GM23338 (cell line): ENCODE results near the gene ZBTB8B. TPM values are rescaled to one million over a fixed set of nuclear protein-coding genes. Genes with fewer than 3 reads are reported as not detected.

Experiments used
- ATAC-seq: fragments of 200-7000 bp; cut with Tn5 transposase; 3 replicates; pipeline ENCODE4 v1.9.1; 2020
- DNase-seq: peaks from one replicate; pipeline ENCODE4 v3.0.0-alpha.2; 2015; ENCODE audit warnings: low spot score
- H2AFZ ChIP-seq: fragments of 200-600 bp; sonication (generic); 2 replicates; pipeline ENCODE4 v1.8.0; 2016; ENCODE audit warnings: antibody characterized with exemption, mild to moderate bottlenecking, moderate library complexity
- H3F3A ChIP-seq: fragments of 200-600 bp; sonication (generic); replicated peaks from 2 replicates; pipeline ENCODE4 v1.8.0; 2017; ENCODE audit warnings: antibody characterized with exemption, mixed run types, low read depth
- H3K27ac ChIP-seq: fragments of 200-600 bp; sonication (generic); 2 replicates; pipeline ENCODE4 v1.6.1; 2016; ENCODE audit warnings: low read depth
- H3K27me3 ChIP-seq: fragments of 200-600 bp; sonication (generic); 2 replicates; pipeline ENCODE4 v1.8.0; 2016; ENCODE audit warnings: mild to moderate bottlenecking, mixed run types, moderate library complexity; ENCODE audit not compliant: insufficient read depth
- H3K36me3 ChIP-seq: fragments of 200-600 bp; sonication (generic); 2 replicates; pipeline ENCODE4 v1.8.0; 2016; ENCODE audit warnings: mild to moderate bottlenecking; ENCODE audit not compliant: insufficient read depth
- H3K4me1 ChIP-seq: fragments of 200-600 bp; sonication (generic); 2 replicates; pipeline ENCODE4 v1.8.0; 2016; ENCODE audit warnings: mild to moderate bottlenecking, moderate library complexity; ENCODE audit not compliant: insufficient read depth
- H3K4me2 ChIP-seq: fragments of 200-600 bp; sonication (generic); 2 replicates; pipeline ENCODE4 v1.7.1; 2017; ENCODE audit warnings: mixed run types
- H3K4me3 ChIP-seq: fragments of 200-600 bp; sonication (generic); 2 replicates; pipeline ENCODE4 v1.6.1; 2016; ENCODE audit warnings: mixed run types
- H3K79me2 ChIP-seq: fragments of 200-600 bp; sonication (generic); replicated peaks from 2 replicates; pipeline ENCODE4 v1.8.0; 2017; ENCODE audit warnings: mild to moderate bottlenecking; ENCODE audit not compliant: insufficient read depth
- H3K9me2 ChIP-seq: fragments of 200-600 bp; sonication (generic); 2 replicates; pipeline ENCODE4 v1.8.0; 2017; ENCODE audit not compliant: insufficient read depth
- H4K20me1 ChIP-seq: fragments of 200-600 bp; sonication (generic); replicated peaks from 2 replicates; pipeline ENCODE4 v1.8.0; 2017; ENCODE audit warnings: mild to moderate bottlenecking; ENCODE audit not compliant: insufficient read depth
- H3K27ac Mint-ChIP-seq: 2 replicates; pipeline ENCODE4 v1.8.0; 2020; ENCODE audit warnings: inconsistent platforms, mild to moderate bottlenecking, moderate library complexity, mixed read lengths
- H3K27me3 Mint-ChIP-seq: 3 replicates; pipeline ENCODE4 v1.8.0; 2022; ENCODE audit warnings: low read depth, mild to moderate bottlenecking, moderate library complexity, mixed read lengths, inconsistent platforms; ENCODE audit not compliant: insufficient read depth, poor library complexity
- H3K36me3 Mint-ChIP-seq: 3 replicates; pipeline ENCODE4 v1.8.0; 2021; ENCODE audit warnings: low read depth, mild to moderate bottlenecking, inconsistent platforms, moderate library complexity, mixed read lengths
- H3K4me1 Mint-ChIP-seq: 3 replicates; pipeline ENCODE4 v1.8.0; 2020; ENCODE audit warnings: mild to moderate bottlenecking, inconsistent platforms, mixed read lengths
- H3K4me3 Mint-ChIP-seq: 3 replicates; pipeline ENCODE4 v1.8.0; 2021; ENCODE audit warnings: moderate library complexity, mild to moderate bottlenecking, inconsistent platforms, mixed read lengths
- H3K9me3 Mint-ChIP-seq: 3 replicates; pipeline ENCODE4 v1.8.0; 2020; ENCODE audit warnings: moderate library complexity, mild to moderate bottlenecking, inconsistent platforms, mixed read lengths
- CREB1 ChIP-seq: fragments of 250-450 bp; sonication (Bioruptor Pico); IDR thresholded peaks from 2 replicates; pipeline ENCODE4 v1.5.0; 2020; ENCODE audit warnings: low read depth, mild to moderate bottlenecking, moderate library complexity
- ETS1 ChIP-seq: IDR thresholded peaks from 2 replicates; pipeline ENCODE4 v1.6.1; 2016; ENCODE audit warnings: antibody characterized with exemption
- EZH2 ChIP-seq: fragments of 200-600 bp; sonication (generic); IDR thresholded peaks from one replicate; pipeline ENCODE4 v1.8.0; 2017; ENCODE audit warnings: antibody characterized with exemption, mild to moderate bottlenecking, low read depth; ENCODE audit not compliant: unreplicated experiment
- EZH2phosphoT487 ChIP-seq: fragments of 200-600 bp; sonication (generic); IDR thresholded peaks from one replicate; pipeline ENCODE4 v1.8.1; 2018; ENCODE audit warnings: antibody characterized with exemption; ENCODE audit not compliant: unreplicated experiment
- JUNB ChIP-seq: IDR thresholded peaks from one replicate; pipeline ENCODE4 v1.6.1; 2016; ENCODE audit warnings: antibody characterized with exemption; ENCODE audit not compliant: unreplicated experiment
- NANOG ChIP-seq: IDR thresholded peaks from 2 replicates; pipeline ENCODE4 v1.6.1; 2016; ENCODE audit warnings: antibody characterized with exemption, borderline replicate concordance
- POLR2AphosphoS5 ChIP-seq: IDR thresholded peaks from 2 replicates; pipeline ENCODE4 v1.6.1; 2016; ENCODE audit warnings: antibody characterized with exemption, low read depth
- STAT1 ChIP-seq: IDR thresholded peaks from one replicate; pipeline ENCODE4 v1.6.1; 2016; ENCODE audit warnings: antibody characterized with exemption; ENCODE audit not compliant: unreplicated experiment
- ZNF331 ChIP-seq: fragments of 250-450 bp; sonication (Bioruptor Pico); IDR thresholded peaks from 2 replicates; pipeline ENCODE4 v1.5.0; 2020; ENCODE audit warnings: low read depth, mild to moderate bottlenecking, moderate library complexity
- ZNF462 ChIP-seq: fragments of 250-450 bp; sonication (Bioruptor Pico); IDR thresholded peaks from 2 replicates; pipeline ENCODE4 v1.5.0; 2020; ENCODE audit warnings: mild to moderate bottlenecking, moderate library complexity
- polyA plus RNA-seq: library from polyadenylated mRNA; unstranded; fragments of >200 nt; fragmentation: Nextera tagmentation; extraction: Ambion mirVana; gene quantifications from 2 replicates; pipeline ENCODE4 v1.2.1, GENCODE V29; 2016
- total RNA-seq: library from RNA; depleted of rRNA; stranded (reverse); fragments of >200 nt; shearing (Covaris generic); gene quantifications from 2 replicates; pipeline ENCODE4 v1.2.3, GENCODE V29; 2014
- TF ChIP-seq, protein P1 (sequence below): IDR thresholded peaks from one replicate; pipeline ENCODE4 v1.6.1; 2018; ENCODE audit warnings: antibody characterized with exemption; ENCODE audit not compliant: unreplicated experiment
- TF ChIP-seq, protein P2 (sequence below), 2 experiments: fragments of 200-600 bp in 1 of 2; sonication (generic) in 1 of 2; conservative IDR thresholded peaks; 2 replicates each; pipeline versions ENCODE4 v1.5.1 to v1.6.1; 2016 to 2017; ENCODE audit warnings: antibody characterized with exemption in 2 of 2, low read depth in 2 of 2, mild to moderate bottlenecking in 2 of 2, moderate library complexity in 1 of 2

The ZBTB8B gene
- total and polyA plus RNA-seq, 2 experiments from 2014 or later = 0.95 to 4.2 TPM

DNA sequence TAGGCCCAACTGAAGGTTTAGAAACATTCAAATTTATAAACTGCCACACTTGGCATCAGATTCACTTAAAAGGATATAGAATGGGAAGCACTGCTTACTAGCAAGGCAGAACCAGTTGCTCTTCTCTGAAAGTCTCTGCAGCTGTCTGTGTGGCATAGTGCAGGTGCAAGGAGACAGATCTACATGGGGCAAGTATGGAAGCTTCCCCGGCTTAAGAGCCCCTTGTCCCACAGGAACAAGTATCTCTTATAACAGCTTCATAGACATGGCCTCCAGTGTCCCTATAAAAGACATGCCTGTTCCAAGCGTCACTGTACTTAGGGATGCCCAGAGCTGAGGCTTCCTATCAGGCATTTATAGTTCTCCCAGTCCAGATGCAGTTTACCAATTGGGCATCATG, 26.5 kb downstream of the ZBTB8B start:
- H3K9me3 Mint-ChIP-seq = no peaks in the 10 kb centered on the region
- H3F3A ChIP-seq = 0 out of 2 replicates have a peak, but pooled peaks cover 2% of the 10 kb centered on the region
- no peak overlapping the region for H2AFZ ChIP-seq
- H3K36me3 Mint-ChIP-seq = no peaks in the 10 kb centered on the region
- no peaks in the 10 kb centered on the region for H3K27me3 Mint-ChIP-seq
- H3K4me3 Mint-ChIP-seq = no peak overlapping the region
- no peaks in the 10 kb centered on the region for H3K27me3 ChIP-seq
- H3K79me2 ChIP-seq = no peaks in the 10 kb centered on the region
- DNase-seq = no peak
- H3K27ac Mint-ChIP-seq = no peak overlapping the region
- H3K4me2 ChIP-seq = no peak overlapping the region
- peaks cover 5% of the 10 kb centered on the region; the same call in 2 of the 3 replicates for H3K4me1 Mint-ChIP-seq
- H3K9me2 ChIP-seq = no peaks in the 10 kb centered on the region
- no peaks in the 10 kb centered on the region for H4K20me1 ChIP-seq
- no peak for ATAC-seq
- no peaks in the 10 kb centered on the region for H3K4me1 ChIP-seq
- no peak overlapping the region for H3K4me3 ChIP-seq
- TF ChIP-seq, protein P1, sequence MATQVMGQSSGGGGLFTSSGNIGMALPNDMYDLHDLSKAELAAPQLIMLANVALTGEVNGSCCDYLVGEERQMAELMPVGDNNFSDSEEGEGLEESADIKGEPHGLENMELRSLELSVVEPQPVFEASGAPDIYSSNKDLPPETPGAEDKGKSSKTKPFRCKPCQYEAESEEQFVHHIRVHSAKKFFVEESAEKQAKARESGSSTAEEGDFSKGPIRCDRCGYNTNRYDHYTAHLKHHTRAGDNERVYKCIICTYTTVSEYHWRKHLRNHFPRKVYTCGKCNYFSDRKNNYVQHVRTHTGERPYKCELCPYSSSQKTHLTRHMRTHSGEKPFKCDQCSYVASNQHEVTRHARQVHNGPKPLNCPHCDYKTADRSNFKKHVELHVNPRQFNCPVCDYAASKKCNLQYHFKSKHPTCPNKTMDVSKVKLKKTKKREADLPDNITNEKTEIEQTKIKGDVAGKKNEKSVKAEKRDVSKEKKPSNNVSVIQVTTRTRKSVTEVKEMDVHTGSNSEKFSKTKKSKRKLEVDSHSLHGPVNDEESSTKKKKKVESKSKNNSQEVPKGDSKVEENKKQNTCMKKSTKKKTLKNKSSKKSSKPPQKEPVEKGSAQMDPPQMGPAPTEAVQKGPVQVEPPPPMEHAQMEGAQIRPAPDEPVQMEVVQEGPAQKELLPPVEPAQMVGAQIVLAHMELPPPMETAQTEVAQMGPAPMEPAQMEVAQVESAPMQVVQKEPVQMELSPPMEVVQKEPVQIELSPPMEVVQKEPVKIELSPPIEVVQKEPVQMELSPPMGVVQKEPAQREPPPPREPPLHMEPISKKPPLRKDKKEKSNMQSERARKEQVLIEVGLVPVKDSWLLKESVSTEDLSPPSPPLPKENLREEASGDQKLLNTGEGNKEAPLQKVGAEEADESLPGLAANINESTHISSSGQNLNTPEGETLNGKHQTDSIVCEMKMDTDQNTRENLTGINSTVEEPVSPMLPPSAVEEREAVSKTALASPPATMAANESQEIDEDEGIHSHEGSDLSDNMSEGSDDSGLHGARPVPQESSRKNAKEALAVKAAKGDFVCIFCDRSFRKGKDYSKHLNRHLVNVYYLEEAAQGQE = no peak
- TF ChIP-seq ZNF331 (CRISPR knock-in tag) (no peak), ZNF462 (CRISPR knock-in tag) (no peak), EZH2phosphoT487 (no peak), ETS1 (no peak), JUNB (no peak), STAT1 (no peak), CREB1 (CRISPR knock-in tag) (no peak), POLR2AphosphoS5 (no peak), NANOG (no peak), EZH2 (no peak)
- TF ChIP-seq, protein P2, sequence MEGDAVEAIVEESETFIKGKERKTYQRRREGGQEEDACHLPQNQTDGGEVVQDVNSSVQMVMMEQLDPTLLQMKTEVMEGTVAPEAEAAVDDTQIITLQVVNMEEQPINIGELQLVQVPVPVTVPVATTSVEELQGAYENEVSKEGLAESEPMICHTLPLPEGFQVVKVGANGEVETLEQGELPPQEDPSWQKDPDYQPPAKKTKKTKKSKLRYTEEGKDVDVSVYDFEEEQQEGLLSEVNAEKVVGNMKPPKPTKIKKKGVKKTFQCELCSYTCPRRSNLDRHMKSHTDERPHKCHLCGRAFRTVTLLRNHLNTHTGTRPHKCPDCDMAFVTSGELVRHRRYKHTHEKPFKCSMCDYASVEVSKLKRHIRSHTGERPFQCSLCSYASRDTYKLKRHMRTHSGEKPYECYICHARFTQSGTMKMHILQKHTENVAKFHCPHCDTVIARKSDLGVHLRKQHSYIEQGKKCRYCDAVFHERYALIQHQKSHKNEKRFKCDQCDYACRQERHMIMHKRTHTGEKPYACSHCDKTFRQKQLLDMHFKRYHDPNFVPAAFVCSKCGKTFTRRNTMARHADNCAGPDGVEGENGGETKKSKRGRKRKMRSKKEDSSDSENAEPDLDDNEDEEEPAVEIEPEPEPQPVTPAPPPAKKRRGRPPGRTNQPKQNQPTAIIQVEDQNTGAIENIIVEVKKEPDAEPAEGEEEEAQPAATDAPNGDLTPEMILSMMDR (conservative IDR thresholded peaks at IDR 0.05; ENCODE audit: low read depth in 2 of 2) = no peak
- H3K36me3 ChIP-seq = no peaks in the 10 kb centered on the region
- H3K27ac ChIP-seq = no peak overlapping the region
